ENCODE measurements around the gene SSMEM1. TPM values are rescaled to one million over a fixed set of nuclear protein-coding genes. Genes with fewer than 3 reads are reported as not detected.

SSMEM1 gene
- polyA plus RNA-seq, 1 donor, result not detected

DNA sequence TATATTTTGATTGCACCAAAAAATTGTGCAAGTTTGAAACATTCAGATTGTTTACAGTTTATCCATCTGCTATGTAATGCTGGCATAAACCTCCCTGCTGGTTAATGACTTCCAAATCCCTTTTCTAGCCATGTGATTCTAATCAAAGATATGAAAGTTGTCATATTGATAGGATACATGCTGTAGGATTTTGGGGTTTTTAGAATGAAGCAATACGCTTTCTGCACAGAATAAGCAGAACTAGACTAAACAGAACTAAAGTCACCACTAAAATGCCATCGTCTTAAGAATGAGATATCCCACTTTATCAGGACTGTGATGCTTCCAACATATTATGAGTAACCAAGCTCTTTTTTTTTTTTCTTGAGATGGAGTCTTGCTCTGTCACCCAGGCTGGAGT is 856 bp downstream of the SSMEM1 start:
- H3K27ac ChIP-seq (ENCODE audit: low read length), result no peak overlapping the region
- no peak for DNase-seq
- H3K4me1 ChIP-seq (ENCODE audit: control insufficient read depth, insufficient read depth, low read length), result peaks cover 5% of the 10 kb centered on the region
- H3K9me3 ChIP-seq (ENCODE audit: control insufficient read depth, low read depth, low read length), result no peaks in the 10 kb centered on the region
- H3K27me3 ChIP-seq (ENCODE audit: control insufficient read depth, insufficient read depth, low read length), result no peaks in the 10 kb centered on the region
- 83% methylated on average over 1 of the region's 2 CpGs for WGBS (ENCODE audit: insufficient coverage, low lambda C conversion rate)
- no peaks in the 10 kb centered on the region for H3K36me3 ChIP-seq (ENCODE audit: control insufficient read depth, insufficient read depth, low read length)
- H3K4me3 ChIP-seq (ENCODE audit: low read length), result no peak overlapping the region

DNA sequence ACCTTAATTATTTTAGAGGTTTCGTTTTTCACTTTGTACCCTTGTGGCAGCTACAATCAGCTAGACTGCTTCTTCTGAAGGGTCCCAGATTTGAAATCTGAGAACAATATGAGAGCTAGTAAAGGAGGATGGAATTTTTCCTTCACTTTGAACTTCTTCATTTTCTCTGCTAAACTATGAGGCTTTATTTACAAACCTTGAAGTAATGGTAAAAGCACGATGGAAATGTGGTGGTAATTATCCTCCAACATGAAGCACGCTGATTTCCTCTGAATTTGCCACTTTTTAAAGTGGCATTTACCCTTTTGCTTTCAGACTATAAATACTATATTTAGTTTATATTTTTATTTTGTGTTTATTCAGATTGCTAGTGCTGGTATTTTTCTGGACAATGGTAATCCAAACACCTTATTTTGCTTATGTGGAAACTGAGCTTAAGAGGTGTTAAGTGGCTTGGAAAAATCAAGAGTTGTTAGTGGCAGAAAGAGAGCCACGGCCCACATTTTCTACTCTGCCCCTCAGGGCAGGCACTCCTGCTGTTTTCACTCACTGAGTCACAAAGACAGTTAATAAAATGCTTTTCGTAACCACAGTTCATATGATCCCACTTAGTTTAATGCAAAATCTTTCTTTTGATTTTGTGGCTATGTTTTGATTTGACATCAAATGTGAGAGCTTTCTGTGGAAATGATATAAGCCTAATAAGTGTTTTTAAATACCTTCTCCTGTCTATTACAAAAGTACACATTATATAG is 2.7 kb downstream of the SSMEM1 start:
- Histone ChIP-seq H3K4me1 (ENCODE audit: control insufficient read depth, insufficient read depth, low read length) (no peaks in the 10 kb centered on the region), H3K9me3 (ENCODE audit: control insufficient read depth, low read depth, low read length) (no peaks in the 10 kb centered on the region), H3K36me3 (ENCODE audit: control insufficient read depth, insufficient read depth, low read length) (no peaks in the 10 kb centered on the region), H3K27me3 (ENCODE audit: control insufficient read depth, insufficient read depth, low read length) (no peaks in the 10 kb centered on the region), H3K4me3 (ENCODE audit: low read length) (no peak overlapping the region), H3K27ac (ENCODE audit: low read length) (no peak overlapping the region)
- no peak for DNase-seq
- 80% methylated on average over 1 of the region's 5 CpGs for WGBS (ENCODE audit: insufficient coverage, low lambda C conversion rate)

DNA sequence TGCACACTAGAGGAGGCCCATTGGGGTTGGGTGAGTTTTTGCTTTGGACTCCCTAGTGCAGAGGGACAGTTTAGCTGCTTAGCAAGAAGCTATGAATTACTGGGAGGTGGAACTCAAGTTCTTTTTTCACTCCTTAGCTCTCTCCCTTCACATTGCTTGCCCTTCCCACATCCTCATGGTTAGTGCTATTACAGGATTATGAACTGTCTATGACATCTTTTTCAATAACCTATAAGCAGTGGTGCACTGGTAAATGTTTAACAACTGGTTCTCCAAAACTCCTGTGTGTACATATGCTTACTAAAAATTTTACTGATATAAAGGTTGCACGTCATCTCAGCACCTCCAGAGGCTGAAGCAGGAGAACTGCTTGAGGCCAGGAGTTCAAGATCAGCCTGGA is 6.2 kb downstream of the SSMEM1 start:
- WGBS (ENCODE audit: insufficient coverage, low lambda C conversion rate), result no CpG with 5 or more reads among the region's 1 CpG

DNA sequence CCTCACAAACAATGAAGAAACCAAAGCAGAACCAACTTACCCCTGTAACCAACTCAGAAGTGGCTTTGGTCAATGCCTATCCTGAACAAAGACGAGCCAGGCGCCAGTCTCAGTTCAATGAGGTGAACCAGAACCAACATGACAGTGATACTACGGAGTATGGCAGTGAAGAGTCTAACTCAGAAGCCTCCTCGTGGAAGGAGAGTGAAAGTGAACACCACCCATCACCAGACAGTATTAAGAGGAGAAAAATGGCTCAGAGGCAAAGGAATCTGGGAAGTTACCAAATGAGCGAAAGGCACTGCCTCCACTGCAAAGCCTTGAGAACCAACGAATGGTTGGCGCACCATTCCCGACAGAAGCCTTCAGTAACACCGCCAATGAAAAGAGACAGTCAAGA is 8.4 kb downstream of the SSMEM1 start:
- H3K36me3 ChIP-seq (ENCODE audit: control insufficient read depth, insufficient read depth, low read length), result no peaks in the 10 kb centered on the region
- H3K4me3 ChIP-seq (ENCODE audit: low read length), result no peak overlapping the region
- H3K4me1 ChIP-seq (ENCODE audit: control insufficient read depth, insufficient read depth, low read length), result peaks cover 12% of the 10 kb centered on the region
- WGBS (ENCODE audit: insufficient coverage, low lambda C conversion rate), result no CpG with 5 or more reads among the region's 9 CpGs
- no peaks in the 10 kb centered on the region for H3K9me3 ChIP-seq (ENCODE audit: control insufficient read depth, low read depth, low read length)
- DNase-seq, result no peak
- no peaks in the 10 kb centered on the region for H3K27me3 ChIP-seq (ENCODE audit: control insufficient read depth, insufficient read depth, low read length)
- H3K27ac ChIP-seq (ENCODE audit: low read length), result no peak overlapping the region

More for the DNA sequence above, 6.2 kb downstream of the SSMEM1 start:
- Histone ChIP-seq H3K27me3 (ENCODE audit: control insufficient read depth, insufficient read depth, low read length) (no peaks in the 10 kb centered on the region), H3K27ac (ENCODE audit: low read length) (no peak overlapping the region), H3K4me3 (ENCODE audit: low read length) (no peak overlapping the region), H3K36me3 (ENCODE audit: control insufficient read depth, insufficient read depth, low read length) (no peaks in the 10 kb centered on the region), H3K4me1 (ENCODE audit: control insufficient read depth, insufficient read depth, low read length) (peaks cover 9% of the 10 kb centered on the region), H3K9me3 (ENCODE audit: control insufficient read depth, low read depth, low read length) (no peaks in the 10 kb centered on the region)
- DNase-seq, result peak in 1 of 2 donors; percentile 57

DNA sequence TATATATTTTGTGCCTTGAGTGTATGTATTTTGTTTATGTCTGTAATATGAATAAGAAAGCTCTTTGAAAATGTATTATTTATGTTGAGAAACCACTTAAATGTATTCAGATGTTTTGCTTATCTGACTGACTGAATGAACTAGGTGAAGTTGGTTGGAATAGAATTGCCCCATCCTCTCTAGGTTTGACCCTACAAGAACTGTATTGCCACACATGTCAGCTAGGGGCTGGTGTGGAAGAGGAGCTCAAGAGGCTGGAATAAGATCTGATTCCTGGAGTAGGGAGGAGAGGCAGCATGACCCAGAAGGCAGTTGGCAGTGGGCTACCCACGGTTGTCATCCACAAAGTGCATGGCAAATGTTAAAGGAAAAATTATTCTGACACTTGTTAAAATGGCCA is 9.1 kb downstream of the SSMEM1 start:
- Histone ChIP-seq H3K9me3 (ENCODE audit: control insufficient read depth, low read depth, low read length) (no peaks in the 10 kb centered on the region), H3K27me3 (ENCODE audit: control insufficient read depth, insufficient read depth, low read length) (no peaks in the 10 kb centered on the region), H3K36me3 (ENCODE audit: control insufficient read depth, insufficient read depth, low read length) (no peaks in the 10 kb centered on the region), H3K4me1 (ENCODE audit: control insufficient read depth, insufficient read depth, low read length) (peaks cover 12% of the 10 kb centered on the region), H3K27ac (ENCODE audit: low read length) (no peak overlapping the region), H3K4me3 (ENCODE audit: low read length) (no peak overlapping the region)
- no CpG with 5 or more reads among the region's 1 CpG for WGBS (ENCODE audit: insufficient coverage, low lambda C conversion rate)
- DNase-seq, result no peak

DNA sequence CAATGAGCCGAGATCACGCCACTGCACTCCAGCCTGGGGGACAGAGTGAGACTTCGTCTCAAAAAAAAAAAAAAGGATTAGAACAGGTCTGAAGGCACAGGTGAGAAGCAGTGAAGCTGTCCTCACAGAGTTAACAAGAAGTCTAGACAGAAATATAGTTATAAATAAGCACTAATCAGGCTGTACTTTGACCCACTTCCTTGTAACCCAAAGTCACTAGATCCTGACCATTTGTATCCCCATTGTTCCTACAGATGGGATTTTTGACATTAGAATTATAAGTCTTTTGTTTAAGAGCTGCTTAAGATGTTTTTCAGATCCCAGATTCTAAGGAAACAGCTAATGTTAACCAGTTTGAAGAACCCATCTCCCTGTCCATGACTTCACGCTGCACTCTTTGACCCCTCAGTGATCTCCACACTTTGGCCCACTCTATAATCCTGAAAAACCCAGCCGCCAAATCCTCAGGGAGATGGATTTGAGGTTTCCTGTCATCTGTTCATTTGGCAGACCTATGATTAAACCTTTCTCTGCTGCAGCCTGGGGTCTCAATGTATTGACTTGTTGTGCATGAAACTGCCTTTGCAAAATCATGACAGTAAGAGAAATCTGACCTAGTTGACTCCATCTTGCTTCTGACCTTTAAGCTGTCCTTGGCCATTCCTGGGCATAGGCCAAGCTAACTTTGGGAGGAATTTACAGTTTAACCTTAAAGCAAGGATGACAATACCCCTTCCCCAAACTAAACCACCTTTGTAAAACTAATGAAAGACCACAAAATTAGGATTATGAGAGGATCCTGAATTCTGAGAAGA is 11.4 kb downstream of the SSMEM1 start:
- Histone ChIP-seq H3K9me3 (ENCODE audit: control insufficient read depth, low read depth, low read length) (no peaks in the 10 kb centered on the region), H3K4me1 (ENCODE audit: control insufficient read depth, insufficient read depth, low read length) (peaks cover 12% of the 10 kb centered on the region), H3K36me3 (ENCODE audit: control insufficient read depth, insufficient read depth, low read length) (no peaks in the 10 kb centered on the region), H3K27me3 (ENCODE audit: control insufficient read depth, insufficient read depth, low read length) (no peaks in the 10 kb centered on the region), H3K27ac (ENCODE audit: low read length) (no peak overlapping the region), H3K4me3 (ENCODE audit: low read length) (no peak overlapping the region)
- peak; percentile 37 to 77 for DNase-seq
- WGBS (ENCODE audit: insufficient coverage, low lambda C conversion rate), result 83% methylated on average over 1 of the region's 5 CpGs

DNA sequence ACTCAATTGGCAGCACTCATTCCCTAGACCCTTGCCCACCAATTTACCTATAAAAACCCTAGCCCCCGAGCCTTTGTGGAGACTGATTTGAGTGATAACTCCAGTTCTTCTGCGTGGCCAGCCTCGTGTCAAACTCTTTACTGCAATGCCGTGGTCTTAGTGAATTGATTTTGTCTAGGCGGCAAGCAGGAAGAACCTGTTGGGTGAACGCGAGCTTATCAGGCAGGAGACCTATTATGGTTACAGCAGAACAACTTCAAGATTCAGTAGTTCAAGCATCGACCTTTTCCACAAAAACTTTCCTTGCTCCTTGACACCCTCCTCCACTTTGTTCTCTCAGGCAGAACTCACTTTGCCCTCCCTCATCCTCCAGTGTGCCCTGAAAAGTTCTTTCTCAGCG is 12.2 kb downstream of the SSMEM1 start:
- H3K27me3 ChIP-seq (ENCODE audit: control insufficient read depth, insufficient read depth, low read length), result no peaks in the 10 kb centered on the region
- no peaks in the 10 kb centered on the region for H3K36me3 ChIP-seq (ENCODE audit: control insufficient read depth, insufficient read depth, low read length)
- DNase-seq, result no peak
- no peak overlapping the region for H3K27ac ChIP-seq (ENCODE audit: low read length)
- peaks cover 12% of the 10 kb centered on the region for H3K4me1 ChIP-seq (ENCODE audit: control insufficient read depth, insufficient read depth, low read length)
- no CpG with 5 or more reads among the region's 9 CpGs for WGBS (ENCODE audit: insufficient coverage, low lambda C conversion rate)
- H3K9me3 ChIP-seq (ENCODE audit: control insufficient read depth, low read depth, low read length), result no peaks in the 10 kb centered on the region
- H3K4me3 ChIP-seq (ENCODE audit: low read length), result no peak overlapping the region

DNA sequence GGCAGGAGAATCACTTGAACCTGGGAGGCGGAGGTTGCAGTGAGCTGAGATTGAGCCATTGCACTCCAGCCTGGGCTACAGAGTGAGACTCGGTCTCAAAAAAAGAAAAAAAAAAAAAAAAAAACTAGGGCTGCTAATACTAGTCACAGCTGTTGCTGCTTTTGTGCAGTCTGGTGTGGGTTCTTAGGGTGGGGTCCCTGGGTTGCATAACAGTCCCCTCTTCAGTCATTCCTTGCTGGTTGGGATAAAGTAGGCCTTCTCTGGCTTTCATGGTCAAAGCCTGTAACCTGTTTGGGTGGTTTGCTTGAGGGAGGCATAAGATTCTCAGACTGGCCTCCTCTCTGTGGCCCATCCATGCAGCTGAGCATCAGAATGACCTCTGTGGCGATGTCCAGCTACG is 14.1 kb downstream of the SSMEM1 start:
- no peak overlapping the region for H3K27ac ChIP-seq (ENCODE audit: low read length)
- H3K9me3 ChIP-seq (ENCODE audit: control insufficient read depth, low read depth, low read length), result no peaks in the 10 kb centered on the region
- WGBS (ENCODE audit: insufficient coverage, low lambda C conversion rate), result no CpG with 5 or more reads among the region's 4 CpGs
- H3K4me3 ChIP-seq (ENCODE audit: low read length), result no peak overlapping the region
- peaks cover 12% of the 10 kb centered on the region for H3K4me1 ChIP-seq (ENCODE audit: control insufficient read depth, insufficient read depth, low read length)
- H3K36me3 ChIP-seq (ENCODE audit: control insufficient read depth, insufficient read depth, low read length), result no peaks in the 10 kb centered on the region
- H3K27me3 ChIP-seq (ENCODE audit: control insufficient read depth, insufficient read depth, low read length), result no peaks in the 10 kb centered on the region
- no peak for DNase-seq

DNA sequence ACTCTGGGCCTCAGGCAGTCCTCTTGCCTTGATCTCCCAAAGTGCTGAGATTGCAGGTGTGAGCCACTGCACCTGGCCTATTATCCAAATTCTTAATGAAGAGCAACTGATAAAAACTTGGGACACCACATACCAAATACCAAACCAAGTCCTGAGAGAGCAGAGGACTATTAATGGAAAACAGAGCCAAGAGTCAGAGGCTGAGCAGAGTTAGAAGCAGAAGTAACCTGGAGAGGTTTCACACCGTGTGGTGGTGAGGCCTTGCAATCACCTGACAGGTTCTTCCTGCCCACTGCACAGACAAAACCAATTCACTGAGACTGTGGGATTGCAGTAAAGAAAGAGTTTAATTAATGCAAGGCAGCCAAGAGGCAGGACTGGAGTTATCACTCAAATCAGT is 16.0 kb downstream of the SSMEM1 start:
- no peaks in the 10 kb centered on the region for H3K36me3 ChIP-seq (ENCODE audit: control insufficient read depth, insufficient read depth, low read length)
- no CpG with 5 or more reads among the region's 1 CpG for WGBS (ENCODE audit: insufficient coverage, low lambda C conversion rate)
- no peak for DNase-seq
- no peak overlapping the region for H3K27ac ChIP-seq (ENCODE audit: low read length)
- no peak overlapping the region for H3K4me3 ChIP-seq (ENCODE audit: low read length)
- H3K27me3 ChIP-seq (ENCODE audit: control insufficient read depth, insufficient read depth, low read length), result no peaks in the 10 kb centered on the region
- H3K9me3 ChIP-seq (ENCODE audit: control insufficient read depth, low read depth, low read length), result no peaks in the 10 kb centered on the region
- H3K4me1 ChIP-seq (ENCODE audit: control insufficient read depth, insufficient read depth, low read length), result peaks cover 9% of the 10 kb centered on the region

DNA sequence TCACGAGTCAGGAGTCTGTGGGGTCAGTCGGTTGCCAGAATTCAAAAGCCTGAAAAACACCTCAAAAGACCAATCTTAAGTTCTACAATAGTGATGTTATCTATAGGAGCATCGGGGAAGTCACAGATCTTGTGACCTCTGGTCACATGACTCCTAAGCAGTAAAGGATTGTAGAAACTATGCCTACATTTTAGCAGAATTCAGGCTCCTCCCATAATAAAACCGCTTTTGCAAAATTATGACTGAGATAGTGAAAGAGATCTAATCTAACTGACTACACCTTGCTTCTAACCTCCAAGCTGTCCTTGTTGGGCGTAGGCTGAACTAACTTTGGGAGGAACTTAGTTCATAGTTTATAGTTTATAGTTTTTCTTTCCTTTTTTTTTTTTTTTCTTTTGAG is 16.6 kb downstream of the SSMEM1 start:
- peak in 1 of 2 donors; percentile 37 for DNase-seq
- no CpG with 5 or more reads among the region's 5 CpGs for WGBS (ENCODE audit: insufficient coverage, low lambda C conversion rate)
- H3K4me3 ChIP-seq (ENCODE audit: low read length), result no peak overlapping the region
- H3K36me3 ChIP-seq (ENCODE audit: control insufficient read depth, insufficient read depth, low read length), result no peaks in the 10 kb centered on the region
- no peak overlapping the region for H3K27ac ChIP-seq (ENCODE audit: low read length)
- no peaks in the 10 kb centered on the region for H3K9me3 ChIP-seq (ENCODE audit: control insufficient read depth, low read depth, low read length)
- H3K4me1 ChIP-seq (ENCODE audit: control insufficient read depth, insufficient read depth, low read length), result peaks cover 6% of the 10 kb centered on the region
- no peaks in the 10 kb centered on the region for H3K27me3 ChIP-seq (ENCODE audit: control insufficient read depth, insufficient read depth, low read length)

Measured in large intestine (tissue), 3 donors.